ENCODE data around the gene ACTN1. TPM values are rescaled to one million over a fixed set of nuclear protein-coding genes. Genes with fewer than 3 reads are reported as not detected.

The ACTN1 gene
- total RNA-seq, 1 donor from 2014 or later: 136 TPM

GRCh38 chr14:68886109-68886434, 93.0 kb downstream of the ACTN1 start:
- DNase-seq (ENCODE audit: missing footprints) (no peak), ATAC-seq (no peak)
- intact Hi-C loops (cut with DNase I): no loop called here

- ATAC-seq: no peak
- intact Hi-C loops (cut with DNase I): no loop called here
Measured at GRCh38 chr14:68885226-68886108, 93.6 kb downstream of the ACTN1 start.

GRCh38 chr14:68884031-68885030, 94.8 kb downstream of the ACTN1 start:
- intact Hi-C loops (cut with DNase I): no loop called here
- DNase-seq (ENCODE audit: missing footprints) (peak; percentile 80), ATAC-seq (peak; percentile 74)

More at GRCh38 chr14:68885226-68886108, 93.6 kb downstream of the ACTN1 start:
- no peak for DNase-seq (ENCODE audit: missing footprints)

GRCh38 chr14:68882235-68882634, 96.9 kb downstream of the ACTN1 start:
- intact Hi-C loops (cut with DNase I): no loop called here
- DNase-seq (ENCODE audit: missing footprints) (no peak), ATAC-seq (no peak)

GRCh38 chr14:68881396-68881795, 97.7 kb downstream of the ACTN1 start:
- intact Hi-C loops (cut with DNase I): no loop called here
- no peak for DNase-seq (ENCODE audit: missing footprints)
- ATAC-seq: no peak

- intact Hi-C loops (cut with DNase I): no loop called here
- ATAC-seq (no peak), DNase-seq (ENCODE audit: missing footprints) (no peak)
Measured at GRCh38 chr14:68880581-68881105, 98.5 kb downstream of the ACTN1 start.

- DNase-seq (ENCODE audit: missing footprints) (no peak), ATAC-seq (no peak)
Measured at GRCh38 chr14:68879841-68880575, 99.1 kb downstream of the ACTN1 start.

GRCh38 chr14:68879321-68879781, 99.8 kb downstream of the ACTN1 start:
- intact Hi-C loops (cut with DNase I): no loop called here
- DNase-seq (ENCODE audit: missing footprints) (no peak), ATAC-seq (no peak)

More at GRCh38 chr14:68879841-68880575, 99.1 kb downstream of the ACTN1 start:
- intact Hi-C loops (cut with DNase I): no loop called here

GRCh38 chr14:68878908-68879307, 100.2 kb downstream of the ACTN1 start:
- intact Hi-C loops (cut with DNase I): no loop called here
- ATAC-seq (no peak), DNase-seq (ENCODE audit: missing footprints) (no peak)

- DNase-seq (ENCODE audit: missing footprints) (no peak), ATAC-seq (no peak)
- intact Hi-C loops (cut with DNase I): no loop called here
Measured at GRCh38 chr14:68877993-68878575, 101.0 kb downstream of the ACTN1 start.

GRCh38 chr14:68876976-68877375, 102.1 kb downstream of the ACTN1 start:
- ATAC-seq (no peak), DNase-seq (ENCODE audit: missing footprints) (no peak)
- intact Hi-C loops (cut with DNase I): no loop called here

GRCh38 chr14:68874746-68875155, 104.4 kb downstream of the ACTN1 start:
- intact Hi-C loops (cut with DNase I): no loop called here
- no peak for ATAC-seq
- DNase-seq (ENCODE audit: missing footprints): no peak

- intact Hi-C loops (cut with DNase I): no loop called here
- ATAC-seq: no peak
- DNase-seq (ENCODE audit: missing footprints): no peak
Measured at GRCh38 chr14:68873376-68873775, 105.7 kb downstream of the ACTN1 start.

GRCh38 chr14:68871392-68871791, 107.7 kb downstream of the ACTN1 start:
- intact Hi-C loops (cut with DNase I): no loop called here
- no peak for ATAC-seq
- no peak for DNase-seq (ENCODE audit: missing footprints)

- DNase-seq (ENCODE audit: missing footprints) (no peak), ATAC-seq (no peak)
- intact Hi-C loops (cut with DNase I): no loop called here
Measured at GRCh38 chr14:68866991-68867533, 112.0 kb downstream of the ACTN1 start.

GRCh38 chr14:68865542-68865941, 113.6 kb downstream of the ACTN1 start:
- no peak for ATAC-seq
- intact Hi-C loops (cut with DNase I): no loop called here
- no peak for DNase-seq (ENCODE audit: missing footprints)

GRCh38 chr14:68864361-68864750, 114.7 kb downstream of the ACTN1 start:
- no peak for DNase-seq (ENCODE audit: missing footprints)
- ATAC-seq: no peak
- intact Hi-C loops (cut with DNase I): loop anchor here (5.0 kb wide), 1 partner anchor 243 kb away; no protein-coding TSS in a partner anchor

All from Right ventricle myocardium inferior (tissue), 1 donor.